NCI-H2227 treated with DMSO at 0.1 percent for 48 hours (cell line): ENCODE data around the gene RGS9.
"Not testable (repeated sequence)": the region's sequence is repeated elsewhere in the genome, so short reads cannot be mapped to it uniquely, and the experiment has no call there.

Experiments used
- DNase-seq: peaks from one replicate; lab custom pipeline; 2025; lab: John Stamatoyannopoulos, UW

RGS9 gene

DNA sequence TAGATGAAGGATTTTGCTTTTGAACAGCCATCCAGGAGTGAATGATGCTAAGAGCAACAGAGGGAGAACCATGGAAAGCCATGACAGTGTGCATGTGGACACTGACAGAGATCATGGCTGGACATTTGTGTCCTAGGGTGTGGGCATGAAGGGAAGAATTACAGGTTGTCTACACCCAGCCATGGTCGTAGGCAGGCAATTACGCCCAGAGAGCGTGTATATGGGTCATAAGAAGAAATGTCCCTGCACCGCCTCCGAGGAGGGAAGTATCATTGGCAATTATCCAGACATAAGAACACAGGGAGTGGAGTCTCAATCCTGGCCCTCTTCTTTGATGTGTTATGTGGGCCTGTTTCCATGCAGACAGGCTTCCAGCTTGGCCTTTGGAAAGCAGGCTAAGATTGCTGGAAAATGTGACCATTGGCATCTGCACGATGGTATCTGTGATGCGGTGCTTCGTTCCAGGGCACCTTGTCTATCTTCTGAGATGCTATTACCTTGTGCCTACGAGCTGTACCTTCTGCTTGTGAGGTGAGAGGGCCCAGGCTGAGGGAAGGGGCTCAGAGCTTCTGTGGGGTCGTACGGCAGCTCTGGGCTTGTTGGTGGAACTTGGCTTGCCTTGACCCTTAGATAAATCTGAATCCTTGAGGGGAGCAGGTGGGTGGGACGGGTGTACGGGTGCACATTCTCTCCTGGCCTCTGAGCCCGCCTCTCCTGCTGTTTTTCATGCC is 19.8 kb downstream of the RGS9 start:
- no peak for DNase-seq

GRCh38 chr17:65158041-65158440 is 20.9 kb downstream of the RGS9 start:
- DNase-seq: no peak

DNA sequence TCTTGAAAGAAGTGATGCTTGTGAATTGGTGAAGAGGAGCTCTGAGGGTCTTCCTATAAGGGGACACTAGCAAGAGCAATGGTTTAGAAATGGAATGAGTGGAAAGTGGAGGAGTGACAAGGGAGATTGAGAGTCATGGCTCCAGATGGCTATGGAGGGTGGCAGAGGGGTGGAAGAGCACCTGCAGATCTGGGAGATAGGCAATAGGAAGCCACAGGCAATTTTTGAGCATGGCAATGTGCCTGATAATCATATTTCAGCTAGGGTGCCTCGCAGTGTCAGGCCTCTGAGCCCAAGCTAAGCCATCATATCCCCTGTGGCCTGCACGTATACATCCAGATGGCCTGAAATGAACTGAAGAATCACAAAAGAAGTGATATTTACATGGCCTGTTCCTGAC is 21.5 kb downstream of the RGS9 start:
- no peak for DNase-seq

GRCh38 chr17:65160516-65160915 is 23.3 kb downstream of the RGS9 start:
- no peak for DNase-seq

DNA sequence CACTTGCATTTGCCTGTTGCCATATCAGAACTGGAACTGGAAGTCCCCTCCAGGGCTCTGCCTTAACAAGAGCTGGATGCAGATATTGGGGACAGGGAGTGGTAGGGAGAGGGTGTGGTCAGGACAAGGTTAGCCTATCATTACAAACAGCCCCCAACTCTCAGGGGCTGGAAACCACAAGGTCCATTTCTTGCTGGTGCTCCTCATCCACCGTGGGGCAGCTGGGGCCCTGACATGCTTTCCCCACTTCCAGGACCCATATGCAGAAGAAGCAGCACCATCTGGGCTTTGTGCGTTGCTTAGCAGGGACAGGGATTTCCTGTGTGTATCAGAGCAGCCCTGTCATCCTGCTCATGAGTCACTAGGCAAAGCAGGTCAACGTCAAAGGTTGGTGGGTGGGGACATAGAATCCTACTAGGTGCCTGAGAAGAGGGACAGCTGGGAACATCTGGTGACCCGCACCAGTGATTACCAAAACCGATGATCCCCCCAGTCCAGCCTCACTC is 26.9 kb downstream of the RGS9 start:
- DNase-seq: no peak

GRCh38 chr17:65166787-65167186 is 29.6 kb downstream of the RGS9 start:
- DNase-seq: no peak

DNA sequence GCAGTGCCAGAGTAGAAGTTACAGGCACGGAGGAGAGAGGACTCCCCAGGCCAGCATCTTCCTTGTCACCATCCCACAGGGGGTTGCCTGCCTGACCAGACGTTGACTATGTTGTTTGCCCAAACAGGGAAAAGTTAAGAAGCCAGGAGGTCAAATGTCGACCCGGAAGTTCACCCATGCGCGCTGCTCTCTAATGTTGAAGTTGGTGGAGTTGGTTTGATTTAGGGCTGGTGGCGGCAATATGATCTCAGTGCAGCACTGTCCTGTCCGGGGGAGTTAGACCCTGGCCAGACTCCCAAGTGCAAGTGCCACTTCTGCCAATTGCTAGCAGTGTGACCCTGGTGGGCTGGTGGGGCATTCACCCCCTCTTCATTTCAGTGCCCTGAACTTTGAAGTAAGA is 30.4 kb downstream of the RGS9 start:
- no peak for DNase-seq

DNA sequence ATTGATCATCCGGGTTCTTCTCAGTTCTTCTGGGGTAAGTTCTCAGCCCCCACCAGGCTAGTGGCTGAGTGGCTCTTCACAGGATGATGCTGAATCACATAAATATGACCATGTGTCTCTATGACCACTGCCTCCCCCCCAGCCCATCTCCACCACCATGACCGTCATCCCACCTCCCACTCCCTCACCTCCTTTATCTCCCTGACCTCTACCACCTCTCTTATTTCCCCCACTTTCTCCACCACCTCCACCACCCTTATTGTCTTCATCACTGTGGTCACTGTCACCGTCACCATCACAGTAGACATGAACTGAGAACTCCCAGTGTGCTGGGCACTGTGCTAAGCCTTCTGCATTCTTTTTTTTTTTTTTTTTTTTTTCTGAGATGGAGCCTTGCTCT is 32.5 kb downstream of the RGS9 start:
- DNase-seq: no peak

GRCh38 chr17:65170839-65171238 is 33.7 kb downstream of the RGS9 start:
- no peak for DNase-seq

GRCh38 chr17:65171752-65172151 is 34.6 kb downstream of the RGS9 start:
- no peak for DNase-seq

DNA sequence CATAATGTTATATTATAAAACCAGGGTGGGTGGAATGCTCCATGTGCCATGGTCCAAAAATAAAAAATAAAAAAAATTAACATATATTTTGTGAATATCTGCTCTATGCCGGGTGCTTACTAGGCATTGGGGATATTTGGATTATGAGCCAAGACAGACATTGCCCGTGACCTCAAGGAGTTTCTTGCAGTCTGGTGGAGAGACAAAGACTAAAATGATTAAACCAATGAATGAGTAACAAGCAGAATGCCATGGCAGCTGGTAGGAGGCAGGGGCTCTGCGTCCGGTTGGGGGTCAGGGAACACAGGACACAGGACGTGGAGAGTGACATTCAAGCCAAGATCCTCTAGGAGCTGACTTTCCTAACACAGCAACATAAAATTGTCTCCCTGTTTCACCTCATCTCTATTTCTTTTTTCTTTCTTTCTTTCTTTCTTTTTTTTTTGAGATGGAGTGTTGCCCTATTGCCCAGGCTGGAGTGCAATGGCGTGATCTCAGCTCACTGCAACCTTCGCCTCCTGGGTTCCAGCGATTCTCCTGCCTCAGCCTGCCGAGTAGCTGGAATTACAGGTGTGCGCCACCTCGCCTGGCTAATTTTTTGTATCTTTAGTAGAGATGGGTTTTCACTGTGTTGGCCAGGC is 35.4 kb downstream of the RGS9 start:
- DNase-seq: no peak

DNA sequence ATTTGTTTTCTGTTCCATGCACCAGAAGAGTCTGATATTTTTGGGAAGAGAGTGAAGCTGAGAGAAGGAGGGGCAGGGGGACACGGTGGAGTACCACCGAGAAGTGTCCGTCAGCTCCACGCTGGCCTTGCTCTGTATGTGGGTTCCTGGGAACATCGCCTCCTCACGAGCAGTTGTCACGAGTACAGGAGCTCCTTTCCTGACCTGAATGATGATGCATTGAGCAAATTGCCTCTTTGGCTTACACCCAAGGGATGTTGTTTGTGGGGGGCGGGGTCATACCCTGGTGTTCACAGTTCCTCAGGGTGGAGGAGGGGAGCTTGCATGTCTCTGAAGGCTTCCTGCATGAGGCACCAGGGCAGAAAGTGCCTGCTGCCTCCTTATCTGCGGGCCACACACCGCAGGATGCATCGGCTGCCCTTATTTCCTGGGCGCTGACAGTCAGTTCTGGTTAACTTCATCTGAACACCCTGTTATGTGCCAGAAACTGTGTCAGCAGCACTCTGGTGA is 36.2 kb downstream of the RGS9 start:
- no peak for DNase-seq

GRCh38 chr17:65173976-65174683 is 37.0 kb downstream of the RGS9 start:
- no peak for DNase-seq

DNA sequence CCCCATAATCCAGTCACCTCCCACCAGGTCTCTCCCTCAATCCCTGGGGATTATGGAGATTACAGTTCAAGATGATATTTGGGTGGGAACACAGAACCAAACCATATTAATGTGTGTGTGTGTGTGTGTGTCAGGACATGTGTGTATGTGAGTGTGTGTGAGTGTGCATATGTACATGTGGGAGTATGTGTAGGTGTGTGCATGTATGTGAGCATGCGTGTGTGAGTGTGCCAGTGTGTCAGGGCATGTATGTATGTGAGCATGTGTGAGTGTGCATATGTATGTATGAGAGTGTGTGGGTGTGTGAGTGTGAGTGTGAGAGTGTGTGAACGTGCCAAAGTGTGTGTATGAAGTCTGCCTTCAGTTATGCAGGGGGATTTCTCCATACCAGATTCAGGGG is 37.8 kb downstream of the RGS9 start:
- no peak for DNase-seq

- no peak for DNase-seq
Observed at GRCh38 chr17:65175952-65176351, 38.8 kb downstream of the RGS9 start.

DNA sequence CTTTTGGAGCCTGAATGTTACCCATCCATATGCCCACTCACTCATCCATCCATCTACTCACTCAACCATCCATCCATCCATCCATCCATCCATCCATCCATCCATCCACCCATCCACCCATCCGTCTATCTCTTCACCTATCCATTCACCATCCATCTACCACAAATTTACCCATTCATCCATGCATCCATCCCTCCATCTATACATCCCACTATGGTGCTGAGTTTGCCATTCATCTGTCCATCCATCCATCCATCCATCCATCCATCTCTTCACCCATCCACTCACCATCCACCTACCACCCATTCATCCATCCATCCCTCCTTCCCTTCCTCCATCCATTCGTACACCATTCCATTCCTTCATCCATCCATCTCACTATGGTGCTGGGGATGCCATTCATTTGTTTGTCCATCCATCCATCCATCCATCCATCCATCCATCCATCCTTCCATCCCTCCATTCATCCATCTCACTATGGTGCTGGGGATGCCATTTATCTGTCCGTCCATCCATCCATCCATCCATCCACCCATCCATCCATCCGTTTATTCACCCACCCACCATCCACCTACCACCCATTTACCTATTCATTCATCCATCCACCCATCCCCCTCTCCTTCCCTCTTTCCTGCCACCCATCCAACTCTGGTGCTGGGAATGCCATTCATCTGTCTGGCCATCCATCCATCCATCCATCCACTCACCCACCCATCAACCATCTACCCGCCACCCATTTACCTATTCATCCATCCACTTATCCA is 39.7 kb downstream of the RGS9 start:
- DNase-seq: no peak

DNA sequence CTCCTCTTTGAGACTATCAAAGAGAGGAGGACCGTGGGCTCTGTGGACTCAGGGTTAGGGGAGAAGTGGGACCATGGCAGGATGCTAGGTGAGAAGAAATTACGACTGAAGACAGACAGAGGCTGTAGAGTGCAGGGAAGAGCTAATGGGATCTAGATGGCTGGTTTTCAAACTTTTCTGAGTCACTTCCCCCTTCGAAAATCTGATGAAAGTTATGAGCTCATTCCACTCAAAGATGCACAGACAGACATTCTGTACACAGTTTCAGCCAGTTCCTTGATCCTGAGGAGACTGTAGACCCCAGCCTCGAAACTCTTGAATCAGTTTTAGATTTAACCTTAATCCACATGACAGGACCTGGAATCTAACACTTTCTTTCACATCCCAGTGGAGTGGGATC is 40.7 kb downstream of the RGS9 start:
- no peak for DNase-seq

- not testable (repeated sequence) for DNase-seq
Observed at GRCh38 chr17:65180276-65180675, 43.1 kb downstream of the RGS9 start.

DNA sequence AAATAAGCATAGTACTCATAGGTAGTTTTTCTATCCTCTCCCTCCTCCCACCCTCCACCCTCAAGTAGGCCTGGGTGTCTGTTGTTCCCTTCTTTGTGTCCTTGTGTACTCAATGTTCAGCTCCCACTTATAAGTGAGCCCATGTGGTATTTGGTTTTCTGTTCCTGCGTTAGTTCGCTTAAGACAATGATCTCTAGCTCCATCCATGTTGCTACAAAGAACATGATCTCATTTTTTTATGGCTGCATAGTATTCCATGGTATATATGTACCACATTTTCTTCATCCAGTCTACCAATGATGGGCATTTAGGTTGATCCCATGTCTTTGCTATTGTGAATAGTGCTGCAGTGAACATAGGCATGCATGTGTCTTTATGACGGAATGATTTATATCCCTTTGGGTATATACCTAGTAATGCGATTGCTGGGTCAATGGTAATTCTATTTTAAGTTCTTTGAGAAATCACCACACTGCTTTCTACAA is 43.6 kb downstream of the RGS9 start:
- DNase-seq: not testable (repeated sequence)

- no peak for DNase-seq
Observed at GRCh38 chr17:65181237-65182061, 44.3 kb downstream of the RGS9 start.

- no peak for DNase-seq
Observed at GRCh38 chr17:65182233-65182632, 45.1 kb downstream of the RGS9 start.
